Measurements from ENCODE around the gene AKT3.

DNA sequence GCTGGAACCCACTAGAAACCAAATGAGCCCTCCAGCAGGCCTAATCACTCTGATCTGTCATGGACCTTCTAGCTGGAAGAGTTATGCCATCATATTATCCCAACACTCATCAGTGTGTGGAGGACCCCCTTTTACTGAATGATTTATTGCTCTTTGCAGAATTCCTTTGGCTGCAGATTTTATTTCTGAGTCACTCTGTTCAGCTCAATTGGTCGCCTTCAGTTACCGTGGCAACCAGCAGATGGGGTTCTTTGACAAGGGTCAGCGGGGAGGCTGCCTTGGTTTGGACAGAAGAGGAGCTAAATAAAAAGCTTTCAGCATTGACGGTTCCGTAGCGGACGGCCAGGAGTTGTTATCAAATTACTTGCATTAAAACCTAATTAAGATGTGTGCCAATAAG is 374.1 kb downstream of the AKT3 start:
- no peak for TF ChIP-seq POLR2AphosphoS5 (IDR thresholded peaks at IDR 0.05; ENCODE audit: low read depth, low read length)
- TF ChIP-seq, protein P1, sequence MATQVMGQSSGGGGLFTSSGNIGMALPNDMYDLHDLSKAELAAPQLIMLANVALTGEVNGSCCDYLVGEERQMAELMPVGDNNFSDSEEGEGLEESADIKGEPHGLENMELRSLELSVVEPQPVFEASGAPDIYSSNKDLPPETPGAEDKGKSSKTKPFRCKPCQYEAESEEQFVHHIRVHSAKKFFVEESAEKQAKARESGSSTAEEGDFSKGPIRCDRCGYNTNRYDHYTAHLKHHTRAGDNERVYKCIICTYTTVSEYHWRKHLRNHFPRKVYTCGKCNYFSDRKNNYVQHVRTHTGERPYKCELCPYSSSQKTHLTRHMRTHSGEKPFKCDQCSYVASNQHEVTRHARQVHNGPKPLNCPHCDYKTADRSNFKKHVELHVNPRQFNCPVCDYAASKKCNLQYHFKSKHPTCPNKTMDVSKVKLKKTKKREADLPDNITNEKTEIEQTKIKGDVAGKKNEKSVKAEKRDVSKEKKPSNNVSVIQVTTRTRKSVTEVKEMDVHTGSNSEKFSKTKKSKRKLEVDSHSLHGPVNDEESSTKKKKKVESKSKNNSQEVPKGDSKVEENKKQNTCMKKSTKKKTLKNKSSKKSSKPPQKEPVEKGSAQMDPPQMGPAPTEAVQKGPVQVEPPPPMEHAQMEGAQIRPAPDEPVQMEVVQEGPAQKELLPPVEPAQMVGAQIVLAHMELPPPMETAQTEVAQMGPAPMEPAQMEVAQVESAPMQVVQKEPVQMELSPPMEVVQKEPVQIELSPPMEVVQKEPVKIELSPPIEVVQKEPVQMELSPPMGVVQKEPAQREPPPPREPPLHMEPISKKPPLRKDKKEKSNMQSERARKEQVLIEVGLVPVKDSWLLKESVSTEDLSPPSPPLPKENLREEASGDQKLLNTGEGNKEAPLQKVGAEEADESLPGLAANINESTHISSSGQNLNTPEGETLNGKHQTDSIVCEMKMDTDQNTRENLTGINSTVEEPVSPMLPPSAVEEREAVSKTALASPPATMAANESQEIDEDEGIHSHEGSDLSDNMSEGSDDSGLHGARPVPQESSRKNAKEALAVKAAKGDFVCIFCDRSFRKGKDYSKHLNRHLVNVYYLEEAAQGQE (IDR thresholded peaks at IDR 0.05; ENCODE audit: insufficient read depth in 1 of 2, low read depth in 2 of 2, low read length in 2 of 2), result no peak
- no peak for TF ChIP-seq SIN3A (IDR thresholded peaks at IDR 0.05; ENCODE audit: borderline replicate concordance, insufficient read depth, low read length)
- TF ChIP-seq TAF1 (IDR thresholded peaks at IDR 0.05; ENCODE audit: borderline replicate concordance, insufficient read depth, low read length), result no peak
